Esophagus squamous epithelium (tissue), 5 donors: ENCODE data around the gene SOCS4. TPM values are rescaled to one million over a fixed set of nuclear protein-coding genes. Genes with fewer than 3 reads are reported as not detected.

Experiments used
- DNase-seq: peaks from one replicate; lab custom pipeline; 2025; lab: John Stamatoyannopoulos, UW
- H3K27ac ChIP-seq, 4 donors: fragments of 200-600 bp; sonication (generic); one replicate each; pipeline ENCODE4 v1.5.1; 2016 to 2019; ENCODE audit warnings: mild to moderate bottlenecking in 1 of 4
- H3K27me3 ChIP-seq, 4 donors: fragments of 200-600 bp; sonication (generic); 1 replicate in 3 of 4; 2 replicates in 1 of 4; pipeline versions ENCODE4 v1.5.1 to v1.6.0; 2017 to 2021; ENCODE audit warnings: antibody characterized with exemption in 1 of 4
- H3K36me3 ChIP-seq, 3 donors: fragments of 200-600 bp; sonication (generic); one replicate each; pipeline ENCODE4 v1.5.1; 2016 to 2019
- H3K4me1 ChIP-seq, 3 donors: fragments of 200-600 bp; sonication (generic); one replicate each; pipeline ENCODE4 v1.5.1; 2017 to 2019
- H3K4me3 ChIP-seq, 4 donors: fragments of 200-600 bp; sonication (generic); 1 replicate in 3 of 4; 2 replicates in 1 of 4; pipeline ENCODE4 v1.5.1; 2016 to 2019; ENCODE audit warnings: mild to moderate bottlenecking in 2 of 4, moderate library complexity in 1 of 4
- H3K9me3 ChIP-seq, 3 donors: fragments of 200-600 bp; sonication (generic); one replicate each; pipeline ENCODE4 v1.5.1; 2016 to 2019
- CTCF ChIP-seq, 6 experiments: fragments of 450-650 bp in 4 of 6; fragments of 200-600 bp in 2 of 6; sonication (generic) in 2 of 6; IDR thresholded peaks; one replicate each; pipeline ENCODE4 v1.5.1; 2016 to 2019; ENCODE audit warnings: antibody characterized with exemption in 6 of 6, mild to moderate bottlenecking in 4 of 6, moderate library complexity in 4 of 6
- POLR2A ChIP-seq, 4 donors: fragments of 450-650 bp; IDR thresholded peaks; one replicate each; pipeline ENCODE4 v1.6.1; 2017; ENCODE audit warnings: antibody characterized with exemption in 4 of 4, mild to moderate bottlenecking in 4 of 4, moderate library complexity in 3 of 4
- WGBS, 2 donors: methylation state at CpG; one replicate each; pipeline ENCODE4 v1.1.5; 2018; 5-methylcytosine and 5-hydroxymethylcytosine counted together
- intact Hi-C: fragments of 100-400 bp; cut with DNase I; formaldehyde crosslinking; loops from one replicate; pipeline ENCODE4 v1.15.0; 2022
- total RNA-seq, 4 donors: library from RNA; depleted of rRNA; stranded (reverse); fragments of >200 nt; gene quantifications; one replicate each; pipeline ENCODE4 v1.1.0, GENCODE V29; 2016
- donor health status: DM: yes; HTN: yes; CAD: no.

SOCS4 gene
- total RNA-seq, 4 donors from 2014 or later, result 5.9 to 20.1 (median 12.1) TPM

DNA sequence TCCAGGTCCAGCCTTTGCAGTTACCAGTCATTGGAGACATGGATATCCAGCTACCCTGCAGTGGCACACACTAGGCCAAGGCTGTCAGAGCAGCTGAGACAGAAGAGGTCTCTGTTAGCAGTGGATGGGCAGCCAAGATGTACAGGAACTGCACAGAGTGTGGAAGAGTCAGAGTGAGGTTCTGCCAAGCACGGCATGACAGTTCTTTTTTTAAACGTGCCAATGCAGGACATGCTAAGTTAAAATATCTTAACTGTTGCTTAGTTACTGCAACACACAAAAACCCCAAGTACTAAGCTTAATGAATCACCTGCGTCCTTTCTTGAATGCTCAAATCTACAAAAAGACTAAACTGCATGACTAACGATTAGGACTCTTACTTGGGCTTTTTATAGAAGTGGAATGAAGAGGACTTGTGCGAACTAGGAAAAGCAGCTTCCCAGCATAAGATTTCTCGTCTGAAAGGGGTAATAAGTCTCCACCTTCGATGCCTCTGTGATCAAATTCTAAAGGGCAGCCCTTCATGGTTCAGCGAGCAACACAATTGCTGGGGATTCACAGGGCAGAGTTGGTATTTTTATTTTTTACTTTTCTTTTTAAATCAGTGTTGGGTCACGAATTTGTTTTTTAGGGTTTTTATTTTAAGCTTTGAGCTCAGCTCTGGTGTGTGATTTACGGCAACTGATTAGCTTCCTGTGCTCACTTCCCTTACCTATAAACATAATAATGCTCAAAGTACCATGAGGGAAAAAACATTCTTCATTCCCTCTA is 45.0 kb downstream of the SOCS4 start:
- Histone ChIP-seq H3K27ac (peak overlapping the region; percentile 75 to 87 (median 80)), H3K4me3 (peak overlapping the region in 3 of 4 donors; percentile 5 to 33 (median 8)), H3K4me1 (peaks cover 13 to 43% (median 27%) of the 10 kb centered on the region in 3 donors), H3K27me3 (no peaks in the 10 kb centered on the region), H3K36me3 (peaks cover 0 to 11% (median 0%) of the 10 kb centered on the region in 3 donors), H3K9me3 (no peaks in the 10 kb centered on the region)
- no peak for DNase-seq
- TF ChIP-seq CTCF (IDR thresholded peaks at IDR 0.05) (no peak), POLR2A (IDR thresholded peaks at IDR 0.05) (no peak)
- intact Hi-C loops, result no loop called here
- WGBS, 2 donors, result 4 to 7% methylated on average over 10 of the region's 10 CpGs

- H3K4me3 ChIP-seq, result no peak overlapping the region
- peak overlapping the region in 1 of 4 donors; percentile 45 for H3K27ac ChIP-seq
- TF ChIP-seq CTCF (IDR thresholded peaks at IDR 0.05) (no peak), POLR2A (IDR thresholded peaks at IDR 0.05) (no peak)
- H3K9me3 ChIP-seq, result no peaks in the 10 kb centered on the region
- WGBS, 2 donors, result 36 to 38% methylated on average over 2 of the region's 2 CpGs
- H3K36me3 ChIP-seq, result no peaks in the 10 kb centered on the region
- H3K4me1 ChIP-seq, result peaks cover 17 to 55% (median 29%) of the 10 kb centered on the region in 3 donors
- intact Hi-C loops, result no loop called here
- no peaks in the 10 kb centered on the region for H3K27me3 ChIP-seq
- no peak for DNase-seq
Observed at GRCh38 chr14:55073856-55074255, 46.8 kb downstream of the SOCS4 start.

GRCh38 chr14:55074662-55075061 is 47.6 kb downstream of the SOCS4 start:
- no peak for DNase-seq
- TF ChIP-seq CTCF (IDR thresholded peaks at IDR 0.05) (no peak), POLR2A (IDR thresholded peaks at IDR 0.05) (no peak)
- intact Hi-C loops, result no loop called here
- 17 to 23% methylated on average over 5 of the region's 5 CpGs for WGBS, 2 donors
- Histone ChIP-seq H3K36me3 (no peaks in the 10 kb centered on the region), H3K9me3 (no peaks in the 10 kb centered on the region), H3K4me1 (peaks cover 17 to 55% (median 29%) of the 10 kb centered on the region in 3 donors), H3K4me3 (no peak overlapping the region), H3K27ac (peak overlapping the region in 1 of 4 donors; percentile 17), H3K27me3 (no peaks in the 10 kb centered on the region)

DNA sequence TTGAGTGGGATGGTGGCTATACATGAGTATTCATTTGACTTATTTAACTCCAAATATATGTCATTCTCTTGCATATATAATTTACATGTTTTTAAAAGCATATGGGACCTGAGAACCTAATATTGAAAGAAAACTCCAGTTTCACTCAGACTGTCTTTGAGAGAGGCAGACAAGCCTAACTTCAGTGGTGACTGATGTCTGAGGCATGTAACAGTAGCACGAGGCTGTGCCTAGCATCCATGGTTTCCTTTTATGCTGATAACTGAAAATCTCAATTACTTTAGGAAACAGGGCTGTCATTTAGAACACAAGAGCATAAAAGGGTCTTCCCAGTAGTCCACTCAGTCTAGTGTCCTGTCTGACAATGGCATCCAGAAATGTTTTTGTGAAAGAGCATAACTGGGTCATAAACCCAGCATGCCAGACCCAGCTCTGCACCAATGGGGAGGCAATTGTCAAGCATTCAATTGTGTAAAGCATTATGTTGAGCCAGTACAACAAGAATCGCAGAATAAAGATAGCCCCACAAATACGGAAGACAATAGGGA is 48.7 kb downstream of the SOCS4 start:
- no peak for DNase-seq
- intact Hi-C loops, result no loop called here
- H3K36me3 ChIP-seq, result no peaks in the 10 kb centered on the region
- H3K4me1 ChIP-seq, result peaks cover 17 to 55% (median 29%) of the 10 kb centered on the region in 3 donors
- no peak overlapping the region for H3K4me3 ChIP-seq
- 86 to 87% methylated on average over 3 of the region's 3 CpGs for WGBS, 2 donors
- no peak overlapping the region for H3K27ac ChIP-seq
- no peaks in the 10 kb centered on the region for H3K9me3 ChIP-seq
- H3K27me3 ChIP-seq, result no peaks in the 10 kb centered on the region
- TF ChIP-seq POLR2A (IDR thresholded peaks at IDR 0.05), result no peak
- TF ChIP-seq CTCF (IDR thresholded peaks at IDR 0.05), result no peak
